Astrocyte (in vitro differentiated cells and primary cell): Measurements from ENCODE around the gene ME3. TPM values are rescaled to one million over a fixed set of nuclear protein-coding genes. Genes with fewer than 3 reads are reported as not detected.

ENCODE experiments used
- DNase-seq: peaks from one replicate; pipeline ENCODE4 v3.0.0-alpha.2; 2010; ENCODE audit warnings: low read depth
- FAIRE-seq: peaks from 2 replicates; lab custom pipeline; 2011; peaks lifted over from hg19 to GRCh38; lab: Jason Lieb, UNC
- H2AFZ ChIP-seq: 2 replicates; pipeline ENCODE4 v1.6.0; 2012; ENCODE audit warnings: low read depth, low read length, inconsistent platforms
- H3K27ac ChIP-seq: 2 replicates; pipeline ENCODE4 v1.5.1; 2011; ENCODE audit warnings: low read depth, low read length, inconsistent platforms
- H3K27me3 ChIP-seq: 2 replicates; pipeline ENCODE4 v1.6.0; 2011; ENCODE audit warnings: low read length, inconsistent platforms; ENCODE audit not compliant: insufficient read depth
- H3K36me3 ChIP-seq: 2 replicates; pipeline ENCODE4 v1.5.1; 2011; ENCODE audit warnings: low read length, inconsistent platforms; ENCODE audit not compliant: insufficient read depth
- H3K4me1 ChIP-seq: 2 replicates; pipeline ENCODE4 v1.5.1; 2011; ENCODE audit warnings: low read length, inconsistent platforms; ENCODE audit not compliant: insufficient read depth
- H3K4me2 ChIP-seq: 2 replicates; pipeline ENCODE4 v1.6.0; 2012; ENCODE audit warnings: low read length, inconsistent platforms
- H3K4me3 ChIP-seq: 2 replicates; pipeline ENCODE4 v1.5.1; 2011; ENCODE audit warnings: low read depth, mild to moderate bottlenecking, low read length, inconsistent platforms; ENCODE audit not compliant: insufficient read depth
- H3K79me2 ChIP-seq: 2 replicates; pipeline ENCODE4 v1.6.0; 2012; ENCODE audit warnings: mild to moderate bottlenecking, low read length, inconsistent platforms; ENCODE audit not compliant: insufficient read depth
- H3K9ac ChIP-seq: 2 replicates; pipeline ENCODE4 v1.6.0; 2012; ENCODE audit warnings: mild to moderate bottlenecking, low read length, inconsistent platforms
- H3K9me3 ChIP-seq: 2 replicates; pipeline ENCODE4 v1.5.1; 2012; ENCODE audit warnings: low read depth, mild to moderate bottlenecking, low read length, inconsistent platforms; ENCODE audit not compliant: insufficient read depth
- H4K20me1 ChIP-seq: 2 replicates; pipeline ENCODE4 v1.6.0; 2012; ENCODE audit warnings: low read length, inconsistent platforms; ENCODE audit not compliant: insufficient read depth
- H3K27ac Mint-ChIP-seq: one replicate; pipeline ENCODE4 v1.8.0; 2021; ENCODE audit warnings: mild to moderate bottlenecking, mixed read lengths; ENCODE audit not compliant: unreplicated experiment
- H3K27me3 Mint-ChIP-seq: one replicate; pipeline ENCODE4 v1.8.0; 2021; ENCODE audit warnings: low read depth, mixed read lengths; ENCODE audit not compliant: unreplicated experiment
- H3K36me3 Mint-ChIP-seq: one replicate; pipeline ENCODE4 v1.8.0; 2021; ENCODE audit warnings: low read depth, mixed read lengths; ENCODE audit not compliant: unreplicated experiment
- H3K4me1 Mint-ChIP-seq: one replicate; pipeline ENCODE4 v1.8.0; 2021; ENCODE audit warnings: low read depth, mixed read lengths; ENCODE audit not compliant: unreplicated experiment
- H3K4me3 Mint-ChIP-seq: one replicate; pipeline ENCODE4 v1.8.0; 2021; ENCODE audit warnings: mild to moderate bottlenecking, moderate library complexity, mixed read lengths; ENCODE audit not compliant: unreplicated experiment
- H3K9me3 Mint-ChIP-seq: one replicate; pipeline ENCODE4 v1.8.0; 2021; ENCODE audit warnings: mild to moderate bottlenecking, mixed read lengths; ENCODE audit not compliant: unreplicated experiment
- EZH2 ChIP-seq: IDR thresholded peaks from 2 replicates; pipeline ENCODE4 v1.6.1; 2012; ENCODE audit warnings: mild to moderate bottlenecking, low read length, inconsistent platforms; ENCODE audit not compliant: insufficient read depth
- total RNA-seq: library from RNA; stranded (reverse); gene quantifications from 2 replicates; pipeline ENCODE4 v1.2.1, GENCODE V29; 2021
- TF ChIP-seq, protein P1 (sequence below): IDR thresholded peaks from 2 replicates; pipeline ENCODE4 v1.5.1; 2011; ENCODE audit warnings: low read depth, mild to moderate bottlenecking, inconsistent platforms, low read length, moderate library complexity; ENCODE audit not compliant: insufficient read depth

Gene ME3
- total RNA-seq, 1 donor from 2014 or later = 28.6 TPM

DNA sequence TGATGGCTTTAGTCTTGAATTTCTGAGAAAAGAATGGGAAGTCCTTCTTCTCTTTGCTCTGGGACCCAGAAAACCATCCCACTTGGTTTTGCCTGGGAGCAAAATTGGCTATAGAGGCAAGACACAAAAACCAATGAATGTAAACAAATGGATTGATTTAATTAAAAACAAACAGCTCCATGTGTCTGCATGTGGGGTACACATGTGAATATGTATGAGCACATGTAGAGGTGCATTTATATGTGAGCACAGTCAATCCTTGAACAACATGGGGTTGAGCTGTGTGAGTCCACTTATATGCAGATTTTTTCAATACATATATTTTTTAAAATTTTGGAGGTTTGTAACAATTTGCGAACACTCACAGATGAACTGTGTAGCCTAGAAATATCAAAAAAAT, 210.5 kb downstream of the ME3 start:
- Histone ChIP-seq H3K27ac (no peak overlapping the region), H3K4me3 (no peak overlapping the region), H3K79me2 (no peaks in the 10 kb centered on the region), H3K9me3 (no peaks in the 10 kb centered on the region), H3K36me3 (no peaks in the 10 kb centered on the region), H3K9ac (no peak overlapping the region), H2AFZ (no peak overlapping the region), H3K27me3 (no peaks in the 10 kb centered on the region), H3K4me2 (no peak overlapping the region), H4K20me1 (no peaks in the 10 kb centered on the region), H3K4me1 (peaks cover 24% of the 10 kb centered on the region)
- Mint-ChIP-seq H3K27me3 (no peaks in the 10 kb centered on the region), H3K36me3 (peaks cover 18% of the 10 kb centered on the region), H3K4me1 (peaks cover 40% of the 10 kb centered on the region), H3K9me3 (no peaks in the 10 kb centered on the region), H3K4me3 (no peak overlapping the region), H3K27ac (no peak overlapping the region)
- no peak for DNase-seq
- no peak for FAIRE-seq
- TF ChIP-seq, protein P1, sequence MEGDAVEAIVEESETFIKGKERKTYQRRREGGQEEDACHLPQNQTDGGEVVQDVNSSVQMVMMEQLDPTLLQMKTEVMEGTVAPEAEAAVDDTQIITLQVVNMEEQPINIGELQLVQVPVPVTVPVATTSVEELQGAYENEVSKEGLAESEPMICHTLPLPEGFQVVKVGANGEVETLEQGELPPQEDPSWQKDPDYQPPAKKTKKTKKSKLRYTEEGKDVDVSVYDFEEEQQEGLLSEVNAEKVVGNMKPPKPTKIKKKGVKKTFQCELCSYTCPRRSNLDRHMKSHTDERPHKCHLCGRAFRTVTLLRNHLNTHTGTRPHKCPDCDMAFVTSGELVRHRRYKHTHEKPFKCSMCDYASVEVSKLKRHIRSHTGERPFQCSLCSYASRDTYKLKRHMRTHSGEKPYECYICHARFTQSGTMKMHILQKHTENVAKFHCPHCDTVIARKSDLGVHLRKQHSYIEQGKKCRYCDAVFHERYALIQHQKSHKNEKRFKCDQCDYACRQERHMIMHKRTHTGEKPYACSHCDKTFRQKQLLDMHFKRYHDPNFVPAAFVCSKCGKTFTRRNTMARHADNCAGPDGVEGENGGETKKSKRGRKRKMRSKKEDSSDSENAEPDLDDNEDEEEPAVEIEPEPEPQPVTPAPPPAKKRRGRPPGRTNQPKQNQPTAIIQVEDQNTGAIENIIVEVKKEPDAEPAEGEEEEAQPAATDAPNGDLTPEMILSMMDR = no peak
- TF ChIP-seq EZH2 = no peak

GRCh38 chr11:86460461-86461385, 211.7 kb downstream of the ME3 start:
- Histone ChIP-seq H3K9ac (peak overlapping the region; percentile 68), H3K4me2 (peak overlapping the region; percentile 51), H3K36me3 (no peaks in the 10 kb centered on the region), H4K20me1 (no peaks in the 10 kb centered on the region), H3K4me1 (peaks cover 28% of the 10 kb centered on the region), H2AFZ (peak overlapping the region; percentile 31), H3K4me3 (peak overlapping the region; percentile 10), H3K27ac (peak overlapping the region; percentile 86), H3K27me3 (no peaks in the 10 kb centered on the region), H3K79me2 (no peaks in the 10 kb centered on the region), H3K9me3 (no peaks in the 10 kb centered on the region)
- DNase-seq (peak; percentile 38), FAIRE-seq (no peak)
- Mint-ChIP-seq H3K4me3 (no peak overlapping the region), H3K9me3 (no peaks in the 10 kb centered on the region), H3K27me3 (no peaks in the 10 kb centered on the region), H3K36me3 (peaks cover 18% of the 10 kb centered on the region), H3K27ac (peak overlapping the region; percentile 88), H3K4me1 (peaks cover 48% of the 10 kb centered on the region)
- TF ChIP-seq, protein P1 = no peak
- TF ChIP-seq EZH2 = no peak
